ENCODE results near the gene IL18RAP. TPM values are rescaled to one million over a fixed set of nuclear protein-coding genes. Genes with fewer than 3 reads are reported as not detected.

IL18RAP gene
- total and polyA plus RNA-seq, 2 donors (not counting 3 experiments of a cell fraction or from before 2014, with no cell fraction given) = 0.03 TPM; not detected in 1

- dilution Hi-C loops (cut with MboI; ENCODE audit: extremely low pct_ligation_motif_present, low sequenced_read_pairs) = no loop called here
Measured at GRCh38 chr2:102444233-102444632, 21.3 kb downstream of the IL18RAP start.

GRCh38 chr2:102446936-102447335 lies 24.0 kb downstream of the IL18RAP start:
- ChIA-PET POLR2A (no interaction called here), CTCF (interaction anchor here (2.8 to 3.0 kb wide), 2 partner anchors 206 to 427 kb away, joined by 13 to 20 read pairs; no protein-coding TSS in a partner anchor)
- Histone ChIP-seq H3K4me1 (ENCODE audit: control insufficient read depth, extremely low read depth, insufficient read depth, low read length) (no peaks in the 10 kb centered on the region), H3K9ac (replicated peaks; ENCODE audit: extremely low read depth, insufficient read depth, low read length) (no peak overlapping the region), H3K9me3 (replicated peaks; ENCODE audit: control insufficient read depth, insufficient read depth, low read length) (no peaks in the 10 kb centered on the region), H3K4me3 (replicated peaks in 1 of 3; ENCODE audit: insufficient read depth in 1 of 3, low read depth in 1 of 3, low read length in 3 of 3) (no peak overlapping the region), H3K9me1 (replicated peaks; ENCODE audit: control insufficient read depth, extremely low read depth, insufficient read depth, low read length) (no peaks in the 10 kb centered on the region), H3K36me3 (ENCODE audit: control insufficient read depth in 2 of 2, extremely low read depth in 1 of 2, insufficient read depth in 2 of 2, low read length in 2 of 2) (no peaks in the 10 kb centered on the region), H2AFZ (ENCODE audit: low read depth, low read length) (no peak overlapping the region), H3K27ac (ENCODE audit: insufficient read depth, low read depth, low read length) (no peak overlapping the region), H3K27me3 (ENCODE audit: control insufficient read depth in 2 of 2, insufficient read depth in 2 of 2, low read length in 2 of 2) (no peaks in the 10 kb centered on the region), H3K4me2 (ENCODE audit: insufficient read depth, low read length) (no peak overlapping the region), H4K20me1 (replicated peaks; ENCODE audit: control insufficient read depth, extremely low read depth, insufficient read depth, low read length) (no peaks in the 10 kb centered on the region), H3K79me2 (ENCODE audit: control insufficient read depth, insufficient read depth, low read length) (no peaks in the 10 kb centered on the region)
- DNase-seq (ENCODE audit: low read depth, low spot score) = no peak
- no peak for TF ChIP-seq MAX (IDR thresholded peaks at IDR 0.05; ENCODE audit: insufficient read depth, insufficient read length)
- no peak for TF ChIP-seq POLR2A (IDR thresholded peaks at IDR 0.05; ENCODE audit: low read depth, low read length)
- TF ChIP-seq CTCF (IDR thresholded peaks at IDR 0.05; ENCODE audit: extremely low read depth in 1 of 2, insufficient read depth in 1 of 2, low read depth in 1 of 2, low read length in 2 of 2) = no peak
- TF ChIP-seq GATA2 (IDR thresholded peaks at IDR 0.05; ENCODE audit: insufficient read depth, insufficient read length, low read depth, low read length) = no peak
- no peak for TF ChIP-seq EZH2 (IDR thresholded peaks at IDR 0.05; ENCODE audit: borderline replicate concordance, low read depth, low read length, severe bottlenecking)
- no peak for TF ChIP-seq JUN (IDR thresholded peaks at IDR 0.05; ENCODE audit: borderline replicate concordance, insufficient read depth, insufficient read length, low read depth)
- no peak for TF ChIP-seq MYC (IDR thresholded peaks at IDR 0.05; ENCODE audit: low read depth, low read length)
- no peak for TF ChIP-seq FOS (IDR thresholded peaks at IDR 0.05; ENCODE audit: borderline replicate concordance, insufficient read depth, low read length)
- TF ChIP-seq POLR2AphosphoS5 (IDR thresholded peaks at IDR 0.05; ENCODE audit: insufficient read depth, low read depth, low read length) = no peak
- BruUV-seq (replicated peaks) = no TSS peak
- dilution Hi-C loops (cut with MboI; ENCODE audit: extremely low pct_ligation_motif_present, low sequenced_read_pairs) (no loop called here), intact Hi-C loops (cut with micrococcal nuclease) (no loop called here)
- no peak for FAIRE-seq

More at GRCh38 chr2:102444233-102444632, 21.3 kb downstream of the IL18RAP start:
- ChIA-PET CTCF (interaction anchor here (0.6 to 2.9 kb wide), 15 partner anchors 10 to 560 kb away, joined by 3 to 52 read pairs (median 9); partner anchors contain the start of gene IL18R1), POLR2A (no interaction called here)
- intact Hi-C loops (cut with micrococcal nuclease) = loop anchor here (5.0 kb wide), 1 partner anchor 257 kb away; the partner anchor contains the start of gene IL1RL2
- BruUV-seq (replicated peaks) = no TSS peak
- DNase-seq (ENCODE audit: low read depth, low spot score) = no peak
- Histone ChIP-seq H3K36me3 (ENCODE audit: control insufficient read depth in 2 of 2, extremely low read depth in 1 of 2, insufficient read depth in 2 of 2, low read length in 2 of 2) (no peaks in the 10 kb centered on the region), H3K79me2 (ENCODE audit: control insufficient read depth, insufficient read depth, low read length) (no peaks in the 10 kb centered on the region), H3K4me2 (ENCODE audit: insufficient read depth, low read length) (no peak overlapping the region), H4K20me1 (replicated peaks; ENCODE audit: control insufficient read depth, extremely low read depth, insufficient read depth, low read length) (no peaks in the 10 kb centered on the region), H3K27me3 (ENCODE audit: control insufficient read depth in 2 of 2, insufficient read depth in 2 of 2, low read length in 2 of 2) (no peaks in the 10 kb centered on the region), H3K4me3 (replicated peaks in 1 of 3; ENCODE audit: insufficient read depth in 1 of 3, low read depth in 1 of 3, low read length in 3 of 3) (no peak overlapping the region), H2AFZ (ENCODE audit: low read depth, low read length) (no peak overlapping the region), H3K9me3 (replicated peaks; ENCODE audit: control insufficient read depth, insufficient read depth, low read length) (no peaks in the 10 kb centered on the region), H3K4me1 (ENCODE audit: control insufficient read depth, extremely low read depth, insufficient read depth, low read length) (no peaks in the 10 kb centered on the region), H3K27ac (ENCODE audit: insufficient read depth, low read depth, low read length) (no peak overlapping the region), H3K9ac (replicated peaks; ENCODE audit: extremely low read depth, insufficient read depth, low read length) (no peak overlapping the region), H3K9me1 (replicated peaks; ENCODE audit: control insufficient read depth, extremely low read depth, insufficient read depth, low read length) (no peaks in the 10 kb centered on the region)
- TF ChIP-seq FOS (IDR thresholded peaks at IDR 0.05; ENCODE audit: borderline replicate concordance, insufficient read depth, low read length) (no peak), JUN (IDR thresholded peaks at IDR 0.05; ENCODE audit: borderline replicate concordance, insufficient read depth, insufficient read length, low read depth) (no peak)
- FAIRE-seq = no peak

All from endothelial cell of umbilical vein (primary cell).